Stimulated activated CD8-positive, alpha-beta memory T cell treated with anti-CD3 and anti-CD28 coated beads, Interleukin-7, amount 100 ng/mL, for 1 hour (primary cell): ENCODE measurements around the gene GLYAT.
A peak's percentile ranks its signal among the peaks of the same experiment; 100 is the strongest.

Source experiments
- DNase-seq, 2 donors: peaks; one replicate each; pipeline ENCODE4 v3.0.0-alpha.2; 2020; ENCODE audit warnings: low read depth in 2 of 2

The GLYAT gene

GRCh38 chr11:58676563-58677135 is 55.1 kb downstream of the GLYAT start:
- no peak for DNase-seq

- DNase-seq = peak; percentile 51 to 64
Measured at GRCh38 chr11:58675334-58676155, 56.2 kb downstream of the GLYAT start.

GRCh38 chr11:58674609-58675008 is 57.1 kb downstream of the GLYAT start:
- no peak for DNase-seq

- DNase-seq = no peak
Measured at GRCh38 chr11:58671983-58672633, 59.6 kb downstream of the GLYAT start.

GRCh38 chr11:58659910-58660570 is 71.7 kb downstream of the GLYAT start:
- DNase-seq = no peak

GRCh38 chr11:58659404-58659803 is 72.3 kb downstream of the GLYAT start:
- no peak for DNase-seq
